Measurements from ENCODE around the gene NSMF. TPM values are rescaled to one million over a fixed set of nuclear protein-coding genes. Genes with fewer than 3 reads are reported as not detected.

The NSMF gene
- polyA plus RNA-seq, 1 of the 3 experiments (the other 2 are of a cell fraction) = 58.8 TPM

GRCh38 chr9:137435980-137436760 lies 23.0 kb downstream of the NSMF start:
- Histone ChIP-seq H3K4me2 (peak overlapping the region; percentile 41; the same call in 1 of the 2 replicates), H3K9me2 (no peaks in the 10 kb centered on the region), H3K9ac (no peak overlapping the region; the same call in 1 of the 2 replicates), H3K4me1 (ENCODE audit: control insufficient read depth in 1 of 2, insufficient read depth in 2 of 2, low read depth in 1 of 2, low read length in 1 of 2) (peaks cover 1 to 4% of the 10 kb centered on the region in 2 experiments; a peak in 2 of 4 replicates), H3K79me2 (ENCODE audit: insufficient read depth) (no peaks in the 10 kb centered on the region), H3K36me3 (replicated peaks in 1 of 2; ENCODE audit: control insufficient read depth in 1 of 2, insufficient read depth in 2 of 2, low read length in 1 of 2) (no peaks in the 10 kb centered on the region), H3K4me3 (ENCODE audit: low read depth in 2 of 2, low read length in 1 of 2) (no peak overlapping the region), H3K27me3 (ENCODE audit: insufficient read depth) (no peaks in the 10 kb centered on the region), H3K9me3 (no peaks in the 10 kb centered on the region), H3F3A (replicated peaks; ENCODE audit: insufficient read depth) (no peaks in the 10 kb centered on the region), H2AFZ (ENCODE audit: low read depth) (peak overlapping the region; percentile 41; the same call in 1 of the 2 replicates), H4K20me1 (ENCODE audit: insufficient read depth) (no peaks in the 10 kb centered on the region), H3K27ac (ENCODE audit: low read depth in 2 of 2, low read length in 1 of 2) (peak overlapping the region in 1 of 2 experiments; percentile 24; a peak in 1 of 4 replicates)
- ChIA-PET POLR2A (no interaction called here), CTCF (interaction anchor here (0.7 to 2.0 kb wide), 3 partner anchors 9 to 40 kb away, joined by 3 to 8 read pairs (median 5); partner anchors contain the start of genes EXD3 and NOXA1)
- no peak for TF ChIP-seq NRF1 (IDR thresholded peaks at IDR 0.05; ENCODE audit: low read depth, low read length)
- peak; percentile 88 for TF ChIP-seq FOSL2 (IDR thresholded peaks at IDR 0.05; ENCODE audit: borderline replicate concordance, low read depth)
- TF ChIP-seq NFIC (IDR thresholded peaks at IDR 0.05; ENCODE audit: borderline replicate concordance) = peak; percentile 79
- TF ChIP-seq MAX (IDR thresholded peaks at IDR 0.05; ENCODE audit: low read depth) = peak; percentile 34; the same call in 1 of the 2 replicates
- TF ChIP-seq FOXJ3 (CRISPR knock-in tag; IDR thresholded peaks at IDR 0.05) = no peak
- peak; percentile 78; the same call in 1 of the 2 replicates for TF ChIP-seq JUND (IDR thresholded peaks at IDR 0.05)
- TF ChIP-seq TCF12 (IDR thresholded peaks at IDR 0.05) = no peak; the same call in 1 of the 2 replicates
- peak; percentile 65 for DNase-seq
- 25% methylated on average over 8 of the region's 42 CpGs for WGBS (ENCODE audit: low lambda C conversion rate)

GRCh38 chr9:137435381-137435891 lies 23.7 kb downstream of the NSMF start:
- peak overlapping the region in 1 of 2 experiments; percentile 24; a peak in 1 of 4 replicates for H3K27ac ChIP-seq (ENCODE audit: low read depth in 2 of 2, low read length in 1 of 2)
- no peak for DNase-seq
- H3K4me1 ChIP-seq (ENCODE audit: control insufficient read depth in 1 of 2, insufficient read depth in 2 of 2, low read depth in 1 of 2, low read length in 1 of 2) = peaks cover 2 to 4% of the 10 kb centered on the region in 2 experiments; a peak in 2 of 4 replicates
- H3K36me3 ChIP-seq (replicated peaks in 1 of 2; ENCODE audit: control insufficient read depth in 1 of 2, insufficient read depth in 2 of 2, low read length in 1 of 2) = no peaks in the 10 kb centered on the region
- no peaks in the 10 kb centered on the region for H3K79me2 ChIP-seq (ENCODE audit: insufficient read depth)
- H3K27me3 ChIP-seq (ENCODE audit: insufficient read depth) = no peaks in the 10 kb centered on the region
- H3K4me3 ChIP-seq (ENCODE audit: low read depth in 2 of 2, low read length in 1 of 2) = no peak overlapping the region
- no peak for TF ChIP-seq TEAD4 (IDR thresholded peaks at IDR 0.05; ENCODE audit: borderline replicate concordance, insufficient read depth)
- TF ChIP-seq RAD21 (IDR thresholded peaks at IDR 0.05; ENCODE audit: low read length) = no peak
- TF ChIP-seq RXRA (IDR thresholded peaks at IDR 0.05; ENCODE audit: borderline replicate concordance, low read depth) = no peak
- TF ChIP-seq USF2 (IDR thresholded peaks at IDR 0.05; ENCODE audit: borderline replicate concordance, low read depth, low read length) = no peak
- no peak for TF ChIP-seq ZBTB33 (IDR thresholded peaks at IDR 0.05; ENCODE audit: borderline replicate concordance, low read depth)
- no peak for TF ChIP-seq USF1 (IDR thresholded peaks at IDR 0.05; ENCODE audit: borderline replicate concordance, low read depth)
- TF ChIP-seq FOXM1 (IDR thresholded peaks at IDR 0.05; ENCODE audit: low read depth) = no peak
- TF ChIP-seq NFIC (IDR thresholded peaks at IDR 0.05; ENCODE audit: borderline replicate concordance) = no peak
- TF ChIP-seq JUND (IDR thresholded peaks at IDR 0.05) = no peak
- no peak for TF ChIP-seq CHD2 (IDR thresholded peaks at IDR 0.05; ENCODE audit: low read length, partially characterized antibody)
- H3K9me2 ChIP-seq = no peaks in the 10 kb centered on the region
- peak overlapping the region; percentile 41; the same call in 1 of the 2 replicates for H2AFZ ChIP-seq (ENCODE audit: low read depth)
- H3K4me2 ChIP-seq = peak overlapping the region; percentile 41; the same call in 1 of the 2 replicates
- ChIA-PET CTCF (interaction anchor here (1.3 to 5.6 kb wide), 3 partner anchors 8 to 12 kb away, joined by 5 to 27 read pairs (median 5); partner anchors contain the start of genes EXD3 and NOXA1), POLR2A (no interaction called here)
- H3K9me3 ChIP-seq = no peaks in the 10 kb centered on the region
- no peaks in the 10 kb centered on the region for H4K20me1 ChIP-seq (ENCODE audit: insufficient read depth)
- H3F3A ChIP-seq (replicated peaks; ENCODE audit: insufficient read depth) = no peaks in the 10 kb centered on the region
- no peak overlapping the region; the same call in 1 of the 2 replicates for H3K9ac ChIP-seq
- WGBS (ENCODE audit: low lambda C conversion rate) = 93% methylated on average over 15 of the region's 20 CpGs
